LNCaP clone FGC (cell line): ENCODE measurements around the gene OSGIN1.

Experiments
- DNase-seq: peaks from one replicate; pipeline ENCODE4 v3.0.0-alpha.2; 2011; ENCODE audit warnings: low read depth
- H3K4me3 ChIP-seq: 2 replicates; pipeline ENCODE4 v1.5.1; 2011; ENCODE audit warnings: mild to moderate bottlenecking, low read depth, low read length, control low read depth
- CTCF ChIP-seq: IDR thresholded peaks from 2 replicates; pipeline ENCODE4 v1.5.1; 2012; ENCODE audit warnings: mild to moderate bottlenecking; ENCODE audit not compliant: control insufficient read depth, insufficient read depth; ENCODE audit errors: extremely low read depth

Gene OSGIN1

DNA sequence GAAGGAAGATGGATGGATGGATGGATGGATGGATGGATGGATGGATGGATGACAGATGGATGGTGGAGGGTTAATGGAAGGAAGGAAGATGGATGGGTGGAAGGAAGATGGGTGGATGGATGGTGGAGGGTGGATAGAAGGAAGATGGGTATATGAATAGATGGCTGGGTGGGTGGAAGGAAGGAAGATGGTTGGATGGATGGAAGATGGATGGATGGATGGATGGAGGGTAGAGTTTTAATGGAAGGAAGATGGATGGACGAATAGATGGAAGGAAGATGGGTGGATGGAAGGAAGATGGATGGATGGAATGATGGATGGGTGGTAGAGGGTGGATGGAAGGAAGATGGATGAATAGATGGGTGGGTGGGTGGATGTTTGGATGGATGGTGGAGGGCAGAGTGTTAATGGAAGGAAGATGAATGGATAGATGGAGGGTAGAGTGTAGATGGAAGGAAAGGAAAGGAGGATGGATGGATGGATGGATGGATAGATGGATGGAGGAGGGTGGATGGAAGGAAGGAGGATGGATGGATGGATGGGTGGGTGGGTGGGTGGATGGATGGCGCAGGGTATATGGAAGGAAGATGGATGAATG is 32.0 kb upstream of the OSGIN1 start:
- no peak overlapping the region for H3K4me3 ChIP-seq
- no peak for DNase-seq
- TF ChIP-seq CTCF, result no peak

DNA sequence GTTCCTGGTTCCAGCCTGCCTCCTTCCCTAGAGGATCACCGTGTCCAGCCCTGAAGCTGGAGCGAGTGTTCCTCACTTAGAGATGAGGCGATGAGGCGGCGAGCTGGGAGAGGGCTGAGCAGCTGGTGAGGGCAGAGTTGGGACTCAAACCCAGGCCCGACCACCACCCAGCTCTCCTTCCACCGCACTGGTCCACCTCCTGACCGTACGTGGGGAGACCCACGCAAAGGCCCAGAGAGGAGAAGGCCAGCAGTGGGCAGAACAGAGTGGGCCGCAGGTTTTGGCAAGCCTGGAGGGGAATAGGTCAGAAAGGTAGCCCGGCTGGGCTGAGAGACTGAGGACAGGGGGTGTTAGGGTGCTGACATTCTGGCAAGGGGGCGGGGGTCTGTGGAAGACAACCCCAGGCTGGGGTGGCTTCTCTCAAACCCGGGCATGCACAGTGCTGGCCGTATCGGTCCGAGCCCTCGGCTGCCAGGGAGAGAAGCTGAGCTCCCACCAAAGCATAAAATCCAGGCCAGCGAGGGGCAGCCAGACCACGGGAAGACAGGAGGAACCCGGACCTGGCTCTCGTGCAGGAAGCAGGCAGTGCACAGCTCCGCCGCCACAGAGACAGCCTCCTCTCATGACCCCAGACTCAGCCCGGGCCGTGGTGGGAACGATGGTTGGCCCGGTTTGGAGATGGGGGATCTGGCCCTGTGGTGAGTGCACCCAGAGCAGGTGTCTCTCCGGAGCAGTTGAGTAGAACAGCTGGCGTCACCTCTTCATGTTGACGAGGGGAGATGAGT is 29.3 kb upstream of the OSGIN1 start:
- DNase-seq, result no peak
- TF ChIP-seq CTCF, result no peak
- no peak overlapping the region for H3K4me3 ChIP-seq

GRCh38 chr16:83924686-83925085 is 28.4 kb upstream of the OSGIN1 start:
- DNase-seq, result no peak
- TF ChIP-seq CTCF, result no peak
- no peak overlapping the region for H3K4me3 ChIP-seq

DNA sequence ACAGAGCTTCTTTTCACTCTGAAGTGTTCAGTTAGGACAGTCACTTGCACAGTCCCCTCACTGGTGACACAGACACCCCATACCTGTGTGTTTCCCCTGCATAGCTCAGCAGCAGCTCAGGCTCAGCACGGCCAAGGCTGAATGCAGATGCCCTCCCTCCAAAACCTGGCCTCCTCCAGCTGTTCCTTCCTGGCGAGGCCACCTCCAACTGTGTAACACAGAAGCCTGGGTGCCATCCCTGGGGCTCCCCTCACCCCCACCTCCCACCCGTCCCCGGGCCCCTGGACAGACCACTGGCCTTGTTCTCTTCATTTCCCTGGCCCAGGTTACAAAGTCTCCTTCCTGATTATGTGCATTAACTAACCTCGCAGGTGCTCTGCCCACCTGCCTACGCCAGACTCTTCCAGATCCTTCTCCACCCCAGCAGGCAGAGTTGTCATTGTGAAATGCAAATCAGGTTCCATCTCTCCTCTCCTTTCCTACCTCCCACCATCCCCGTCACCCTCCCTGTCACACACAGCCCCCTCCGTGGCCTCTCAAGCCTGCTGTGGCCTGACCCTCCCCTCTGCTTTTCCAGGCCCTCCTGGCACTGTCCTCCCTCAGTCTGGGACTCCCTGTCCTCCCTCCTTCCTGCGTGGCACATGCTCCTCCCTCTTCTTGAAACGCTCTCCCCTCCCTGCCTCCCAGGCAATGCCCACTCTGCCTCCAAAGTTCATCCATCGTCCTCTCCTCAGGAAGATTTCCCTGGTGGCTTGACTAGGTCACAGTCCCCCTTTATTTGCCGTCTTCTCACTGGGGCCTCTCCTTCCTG is 27.7 kb upstream of the OSGIN1 start:
- no peak for TF ChIP-seq CTCF
- no peak for DNase-seq
- H3K4me3 ChIP-seq, result no peak overlapping the region

DNA sequence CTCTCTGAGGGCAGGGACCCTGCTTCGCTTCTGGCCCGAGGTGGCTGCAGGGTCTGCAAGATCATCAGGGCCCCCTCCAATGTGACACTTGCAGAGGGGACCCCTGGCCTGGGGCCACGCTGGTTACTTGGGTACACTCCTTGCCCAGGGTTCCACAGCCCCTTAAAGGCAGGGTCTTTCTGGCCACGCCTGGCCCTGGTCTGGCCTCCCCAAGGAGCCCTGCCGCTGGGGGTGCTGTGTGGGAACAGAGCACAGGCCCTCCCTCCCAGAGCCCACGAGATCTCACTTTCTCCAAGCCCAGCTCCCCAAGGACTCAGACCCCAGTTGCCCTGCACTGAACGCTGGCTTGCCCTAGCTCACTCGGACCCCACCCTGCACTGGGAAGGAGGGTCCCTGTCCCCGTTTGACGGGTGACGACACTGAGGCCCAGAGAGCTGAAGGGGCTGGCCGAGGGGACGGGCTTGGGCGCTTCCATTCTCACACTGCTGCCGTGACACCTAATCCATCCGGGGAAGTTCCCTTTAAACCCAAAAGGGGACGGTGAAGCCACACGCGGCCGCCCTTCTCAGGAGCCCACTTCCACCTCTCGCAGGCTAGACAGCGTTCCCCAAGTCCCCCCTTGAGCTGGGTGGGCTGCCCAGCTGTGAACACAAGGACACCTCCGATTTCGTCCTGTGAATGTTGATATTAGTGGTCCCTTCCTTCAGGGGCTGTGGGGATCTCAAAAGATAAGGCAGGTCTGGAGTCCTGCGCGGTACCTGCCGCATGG is 26.9 kb upstream of the OSGIN1 start:
- H3K4me3 ChIP-seq, result no peak overlapping the region; the same call in 1 of the 2 replicates
- no peak for DNase-seq
- no peak for TF ChIP-seq CTCF

DNA sequence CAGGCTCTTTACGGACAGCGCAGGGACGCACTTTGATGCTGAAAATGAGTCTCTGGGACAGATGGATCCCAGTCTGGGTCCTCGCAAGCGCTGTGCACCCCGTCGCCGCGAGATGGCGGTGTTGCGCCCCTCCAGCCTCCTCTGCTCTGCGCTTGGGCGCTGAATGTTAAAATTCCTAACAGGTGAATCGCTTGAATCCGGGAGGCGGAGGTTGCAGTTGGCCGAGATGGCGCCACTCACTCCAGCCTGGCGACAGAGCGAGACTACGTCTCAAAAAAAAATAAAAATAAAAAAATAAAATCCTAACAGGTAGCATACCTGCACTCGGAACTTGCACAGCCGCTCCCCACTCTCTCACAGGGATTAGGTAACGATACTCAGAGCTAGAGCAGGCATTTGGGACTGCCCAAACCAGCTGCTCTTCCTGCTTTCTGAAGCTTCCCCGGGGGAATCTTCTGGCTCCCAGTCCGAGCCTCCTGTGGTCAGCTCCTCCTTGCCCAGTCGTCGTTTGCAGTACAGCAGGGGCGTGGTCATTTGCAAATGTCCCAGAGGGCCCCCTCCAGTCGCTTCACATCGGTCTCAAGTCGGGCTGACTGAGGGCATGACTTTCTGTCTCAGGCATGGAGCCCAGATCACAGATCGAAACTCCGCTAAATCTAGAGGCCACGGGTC is 26.2 kb upstream of the OSGIN1 start:
- DNase-seq, result peak; percentile 49
- H3K4me3 ChIP-seq, result peak overlapping the region; percentile 44
- TF ChIP-seq CTCF, result peak; percentile 98
